HTR-8/SVneo (cell line): ENCODE measurements around the gene PRDM7.

Experiments
- DNase-seq: peaks from one replicate; pipeline ENCODE4 v3.0.0; 2011; ENCODE audit warnings: low spot score, mixed read lengths; ENCODE audit not compliant: insufficient read length
- FAIRE-seq: peaks from 2 replicates; lab custom pipeline; 2011; peaks lifted over from hg19 to GRCh38; lab: Jason Lieb, UNC

Gene PRDM7

DNA sequence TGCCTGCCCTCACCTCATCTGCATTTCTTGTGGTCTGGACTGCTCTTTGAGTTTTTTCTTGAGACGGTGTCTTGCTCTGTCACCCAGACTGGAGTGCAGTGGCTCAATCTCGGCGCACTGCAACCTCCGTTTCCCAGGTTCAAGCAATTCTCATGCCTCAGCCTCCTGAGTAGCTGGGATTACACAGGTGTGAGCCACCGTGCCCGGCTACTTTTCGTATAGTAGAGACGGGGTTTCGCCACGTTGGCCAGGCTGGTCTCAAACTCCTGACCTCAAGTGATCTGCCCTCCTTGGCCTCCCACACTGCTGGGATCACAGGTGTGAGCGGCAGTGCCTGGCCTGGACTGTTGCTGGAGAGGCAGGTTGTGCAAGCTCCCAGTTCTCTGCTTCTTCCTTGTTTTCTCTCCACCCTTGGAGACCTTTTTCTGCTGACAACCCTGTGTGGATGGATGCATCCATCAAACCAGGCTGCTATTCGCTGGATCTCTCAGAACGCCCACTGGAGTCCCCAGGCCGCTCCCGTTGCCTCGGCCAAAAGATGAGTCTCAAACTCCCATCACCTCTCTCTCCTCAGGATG is 35.1 kb downstream of the PRDM7 start:
- DNase-seq (no peak), FAIRE-seq (no peak)

DNA sequence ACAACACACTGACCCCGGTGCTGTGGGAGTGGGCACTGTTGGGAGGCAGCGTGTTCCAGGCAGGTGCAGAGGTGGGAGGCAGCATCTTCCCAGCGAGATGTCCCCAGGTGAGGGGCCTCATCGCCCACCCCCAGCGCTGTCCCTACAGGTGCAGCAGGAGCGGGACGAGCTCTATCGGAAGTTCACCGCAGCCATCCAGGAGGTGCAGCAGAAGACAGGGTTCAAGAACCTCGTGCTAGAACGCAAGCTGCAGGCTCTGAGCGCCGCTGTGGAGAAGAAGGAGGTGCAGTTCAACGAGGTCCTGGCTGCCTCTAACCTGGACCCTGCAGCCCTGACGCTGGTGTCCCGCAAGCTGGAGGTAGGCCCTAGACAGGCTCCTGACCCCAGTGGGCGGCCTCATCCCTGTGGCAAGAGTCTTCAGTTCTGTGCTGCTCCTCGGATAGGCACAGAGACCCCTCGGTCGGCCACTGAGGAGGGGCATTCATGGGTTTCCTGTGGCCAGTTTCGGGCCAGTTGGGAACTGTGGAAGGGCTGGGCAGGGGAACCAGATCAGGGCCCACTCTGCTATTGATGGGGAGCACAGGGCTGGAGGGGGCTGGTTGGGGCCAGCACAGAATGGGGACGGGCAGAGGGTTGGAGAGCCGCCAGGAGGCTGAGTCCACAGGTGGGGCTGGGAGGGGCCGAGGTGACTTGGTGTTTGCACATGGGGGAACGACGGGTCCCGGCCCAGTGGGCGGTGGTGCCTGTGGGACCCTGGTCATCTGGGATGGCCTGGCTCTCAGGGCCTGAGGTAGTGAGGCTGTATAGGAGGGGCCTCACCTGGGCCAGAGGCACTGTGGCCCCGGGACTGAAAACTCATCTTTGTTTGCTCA is 36.7 kb downstream of the PRDM7 start:
- DNase-seq (no peak), FAIRE-seq (no peak)

DNA sequence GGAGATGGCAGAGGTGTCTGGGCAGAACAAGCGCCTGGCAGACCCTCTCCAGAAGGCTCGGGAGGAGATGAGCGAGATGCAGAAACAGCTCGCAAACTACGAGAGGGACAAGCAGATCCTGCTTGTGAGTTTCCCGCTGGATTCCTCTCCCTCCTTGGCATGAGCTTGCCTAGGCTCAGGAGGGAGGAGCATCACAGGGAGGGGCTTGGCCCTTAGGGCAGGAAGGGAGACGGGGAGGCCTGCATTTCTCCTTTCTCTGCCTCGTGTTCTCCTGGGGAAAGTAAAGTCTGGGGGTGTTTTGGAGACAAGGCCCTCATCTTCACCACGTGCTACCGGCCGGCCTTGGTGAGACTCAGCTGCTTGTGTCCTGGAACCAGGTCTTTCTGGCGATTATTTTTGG is 39.9 kb downstream of the PRDM7 start:
- no peak for FAIRE-seq
- no peak for DNase-seq

DNA sequence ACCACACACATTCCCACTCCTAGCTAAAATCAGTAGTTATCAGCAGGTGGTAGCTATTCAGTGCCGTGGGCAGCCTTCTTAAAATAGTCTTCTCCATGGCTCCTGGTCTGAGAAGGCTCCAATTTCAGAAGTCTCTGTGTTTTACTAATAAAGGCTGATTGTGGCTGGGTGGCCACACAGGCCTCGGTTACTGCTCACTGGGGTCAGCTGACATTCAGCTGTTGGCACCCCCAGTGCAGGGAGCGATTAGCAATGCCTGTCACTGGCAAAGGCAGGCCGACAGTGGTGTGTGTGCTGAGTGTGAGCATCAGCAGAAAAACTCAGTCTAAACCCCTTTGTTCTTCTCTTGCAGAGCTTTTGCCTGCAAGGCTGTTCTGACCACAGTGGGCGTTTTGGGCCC is 41.2 kb downstream of the PRDM7 start:
- FAIRE-seq, result no peak
- no peak for DNase-seq

DNA sequence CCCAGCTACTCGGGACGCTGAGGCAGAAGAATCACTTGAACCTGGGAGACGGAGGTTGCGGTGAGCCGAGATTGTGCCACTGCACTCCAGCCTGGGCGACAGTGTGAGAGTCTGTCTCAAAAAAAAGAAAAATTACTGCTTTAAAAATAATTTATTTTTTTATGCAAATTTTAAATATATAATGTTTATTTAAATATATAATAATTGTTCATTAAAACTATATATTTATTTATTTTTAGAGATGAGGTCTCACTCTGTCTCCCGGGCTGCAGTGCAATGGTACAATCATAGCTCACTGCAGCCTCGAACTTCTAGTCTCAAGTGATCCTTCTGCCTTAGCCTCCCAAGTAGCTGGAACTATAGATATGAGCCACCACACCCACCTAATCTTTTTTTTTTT is 42.6 kb downstream of the PRDM7 start:
- DNase-seq (no peak), FAIRE-seq (no peak)

DNA sequence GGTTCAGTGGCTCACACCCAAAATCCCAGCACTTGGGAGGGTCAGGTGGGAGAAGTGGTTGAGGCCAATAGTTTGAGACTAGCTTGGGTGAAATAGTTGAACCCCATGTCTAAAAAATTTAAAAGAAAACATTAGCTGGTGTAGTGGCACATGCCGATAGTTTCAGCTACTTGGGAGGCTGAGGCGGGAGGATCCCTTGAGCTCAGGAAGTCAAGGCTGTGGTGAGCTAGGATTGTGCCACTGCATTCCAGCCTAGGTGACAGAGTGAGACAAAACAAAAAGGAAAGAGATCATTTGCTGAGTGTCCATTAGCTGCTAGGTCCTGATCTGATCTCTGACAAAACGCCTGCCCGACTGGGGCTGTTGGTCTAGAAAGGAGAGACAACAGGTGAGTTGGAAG is 43.7 kb downstream of the PRDM7 start:
- FAIRE-seq, result no peak
- DNase-seq, result no peak

DNA sequence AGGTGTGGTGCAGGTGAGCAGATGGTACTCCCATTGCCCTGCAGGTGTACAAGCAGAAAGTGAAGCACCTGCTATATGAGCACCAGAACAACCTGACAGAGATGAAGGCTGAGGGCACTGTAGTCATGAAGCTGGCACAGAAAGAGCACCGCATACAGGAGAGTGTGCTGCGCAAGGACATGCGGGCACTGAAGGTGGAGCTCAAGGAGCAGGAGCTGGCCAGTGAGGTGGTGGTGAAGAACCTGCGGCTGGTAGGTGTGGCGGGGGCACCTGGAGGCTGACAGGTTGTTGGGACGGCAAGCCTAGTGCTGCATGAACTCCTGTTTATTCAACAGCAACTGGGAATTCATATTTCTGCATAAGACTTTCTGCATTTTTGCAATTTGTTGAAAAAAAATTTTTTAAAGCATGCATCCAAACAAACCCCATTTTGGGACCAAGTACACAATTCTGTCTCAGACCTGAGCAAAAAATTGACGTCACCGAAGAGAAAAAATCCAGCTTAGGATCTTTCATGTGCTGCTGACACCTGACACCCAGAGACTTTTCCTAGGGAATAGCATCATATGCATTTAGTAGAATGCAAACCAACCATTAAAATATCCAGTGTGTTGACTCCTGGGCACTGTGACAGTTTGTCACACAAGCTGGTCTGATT is 44.3 kb downstream of the PRDM7 start:
- DNase-seq (no peak), FAIRE-seq (no peak)

DNA sequence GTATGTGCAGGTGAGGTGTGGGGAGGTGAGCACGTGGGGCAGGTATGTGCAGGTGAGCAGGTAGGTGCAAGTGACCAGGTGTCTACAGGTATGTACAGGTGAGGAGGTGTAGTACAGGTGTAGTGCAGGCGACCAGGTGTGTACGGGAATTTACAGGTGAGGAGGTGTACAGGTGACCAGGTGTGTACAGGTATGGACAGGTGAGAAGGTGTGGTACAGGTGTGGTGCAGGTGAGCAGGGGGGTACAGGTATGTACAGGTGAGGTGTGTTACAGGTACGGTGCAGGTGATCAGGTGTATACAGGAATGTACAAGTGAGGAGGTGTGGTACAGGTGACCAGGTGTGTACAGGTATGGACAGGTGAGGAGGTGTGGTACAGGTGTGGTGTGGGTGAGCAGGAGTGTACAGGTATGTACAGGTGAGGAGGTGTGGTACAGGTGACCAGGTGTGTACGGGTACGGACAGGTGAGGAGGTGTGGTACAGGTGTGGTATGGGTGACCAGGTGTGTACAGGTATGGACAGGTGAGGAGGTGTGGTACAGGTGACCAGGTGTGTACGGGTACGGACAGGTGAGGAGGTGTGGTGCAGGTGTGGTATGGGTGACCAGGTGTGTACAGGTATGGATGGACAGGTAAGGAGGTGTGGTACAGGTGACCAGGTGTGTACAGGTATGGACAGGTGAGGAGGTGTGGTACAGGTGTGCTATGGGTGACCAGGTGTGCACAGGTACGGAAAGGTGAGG is 45.0 kb downstream of the PRDM7 start:
- FAIRE-seq, result peak; percentile 95
- no peak for DNase-seq

DNA sequence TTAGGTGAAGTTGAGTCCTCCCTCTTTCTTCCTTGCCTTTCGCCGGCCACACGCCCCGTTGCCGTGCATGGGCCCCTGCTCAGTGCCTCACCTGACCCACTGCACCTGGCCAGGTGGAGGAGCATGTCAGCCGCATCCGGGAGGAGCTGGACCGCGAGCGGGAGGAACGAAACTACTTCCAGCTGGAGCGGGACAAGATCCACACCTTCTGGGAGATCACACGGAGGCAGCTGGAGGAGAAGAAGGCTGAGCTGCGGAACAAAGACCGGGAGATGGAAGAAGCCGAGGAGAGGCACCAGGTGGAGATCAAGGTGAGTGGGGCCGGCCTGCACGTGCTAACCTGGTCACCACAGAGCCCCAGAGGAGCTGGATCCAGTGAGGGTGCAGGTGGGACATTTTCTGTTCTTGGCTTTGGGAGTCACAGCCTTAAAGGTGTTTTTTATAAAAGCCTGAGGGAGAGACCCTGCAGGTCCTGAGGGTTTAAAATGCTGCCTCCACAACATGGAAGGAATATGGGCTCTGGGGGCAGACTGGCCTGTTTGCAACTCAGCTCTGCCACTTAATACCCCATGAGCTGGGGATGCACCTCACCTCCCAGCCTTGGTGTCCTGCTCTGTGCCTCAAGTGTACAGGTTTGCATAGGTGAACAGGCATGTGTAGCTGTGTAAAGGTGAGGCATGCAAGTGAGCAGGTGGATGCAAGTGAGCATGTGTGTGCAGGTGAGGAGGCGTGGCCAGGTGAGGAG is 45.8 kb downstream of the PRDM7 start:
- no peak for FAIRE-seq

DNA sequence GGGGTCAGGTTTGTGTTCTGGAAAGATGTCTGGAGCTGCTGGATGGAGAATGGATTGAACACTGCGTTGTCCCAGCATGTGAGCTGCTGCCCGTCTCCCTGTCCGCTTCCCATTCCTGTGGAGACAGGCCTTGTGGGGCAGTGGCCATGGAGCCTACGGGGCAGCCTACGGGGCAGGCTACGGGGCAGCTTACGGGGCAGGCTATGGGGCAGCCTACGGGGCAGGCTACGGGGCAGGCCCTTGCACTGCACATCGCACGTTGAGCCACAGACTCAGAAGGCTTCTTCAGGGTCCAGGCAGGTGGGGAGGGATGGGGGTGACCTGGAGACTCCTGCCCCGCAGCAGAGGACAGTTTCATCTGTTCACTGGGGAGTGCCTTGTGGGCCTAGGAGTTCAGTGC is 48.1 kb downstream of the PRDM7 start:
- FAIRE-seq (no peak), DNase-seq (no peak)

More for the DNA sequence above, 45.8 kb downstream of the PRDM7 start:
- no peak for DNase-seq

DNA sequence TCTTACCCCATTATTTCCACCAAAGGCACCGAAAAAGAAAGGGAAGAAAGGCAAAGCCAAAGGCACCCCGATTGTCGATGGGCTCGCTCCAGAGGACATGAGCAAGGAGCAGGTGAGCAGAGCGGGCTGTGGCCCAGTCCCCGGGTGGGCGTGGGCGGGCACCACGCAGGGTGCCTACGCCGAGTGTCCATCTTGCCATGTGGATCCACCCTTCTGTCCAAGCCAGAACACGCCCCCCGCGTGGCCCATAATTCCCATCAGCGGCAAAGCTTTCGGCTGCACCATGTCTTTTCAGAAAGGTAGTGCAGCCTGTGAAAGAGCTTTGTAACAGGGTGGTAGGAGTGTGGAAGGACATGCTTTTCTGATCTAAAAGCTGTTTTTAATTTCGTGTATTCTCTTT is 49.5 kb downstream of the PRDM7 start:
- FAIRE-seq (no peak), DNase-seq (no peak)

DNA sequence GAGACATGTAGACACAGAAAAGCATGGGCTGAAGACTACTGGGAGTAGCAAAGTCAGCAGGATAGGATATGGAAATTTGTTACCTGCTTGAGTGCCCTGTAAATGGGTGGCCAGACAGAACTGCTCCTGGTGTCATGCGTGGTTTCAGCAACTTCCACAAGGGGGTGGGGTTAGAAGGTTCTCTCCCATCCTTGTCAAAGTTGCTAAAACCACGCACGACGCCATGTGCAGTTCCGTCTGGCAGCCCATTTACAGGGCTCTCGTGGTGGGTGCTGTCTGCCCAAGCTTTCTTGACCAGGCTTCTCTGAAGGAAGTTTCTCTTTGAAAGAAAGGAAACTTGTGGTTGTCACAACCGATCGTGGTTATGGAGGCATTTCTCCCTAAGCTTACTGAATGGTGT is 51.0 kb downstream of the PRDM7 start:
- no peak for FAIRE-seq
- DNase-seq, result no peak

DNA sequence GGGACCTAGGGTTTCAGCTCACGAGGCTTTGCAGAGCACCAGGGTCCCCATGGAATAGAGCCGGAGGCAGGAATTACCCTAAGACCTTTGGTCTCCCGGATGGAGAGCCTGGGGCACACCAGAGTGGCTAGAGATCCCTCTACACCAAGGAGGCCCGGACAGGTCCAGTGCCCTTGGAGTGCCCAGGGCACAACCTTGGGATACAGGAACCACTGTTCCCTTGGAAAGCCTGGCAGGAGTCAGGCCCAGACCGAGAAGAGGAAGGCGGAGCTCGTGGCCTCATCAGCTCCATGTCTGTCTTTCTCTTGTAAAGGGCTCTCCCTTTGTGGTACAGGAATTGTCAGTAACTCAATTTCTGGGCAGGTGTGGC is 54.1 kb downstream of the PRDM7 start:
- FAIRE-seq, result no peak
- DNase-seq, result no peak

DNA sequence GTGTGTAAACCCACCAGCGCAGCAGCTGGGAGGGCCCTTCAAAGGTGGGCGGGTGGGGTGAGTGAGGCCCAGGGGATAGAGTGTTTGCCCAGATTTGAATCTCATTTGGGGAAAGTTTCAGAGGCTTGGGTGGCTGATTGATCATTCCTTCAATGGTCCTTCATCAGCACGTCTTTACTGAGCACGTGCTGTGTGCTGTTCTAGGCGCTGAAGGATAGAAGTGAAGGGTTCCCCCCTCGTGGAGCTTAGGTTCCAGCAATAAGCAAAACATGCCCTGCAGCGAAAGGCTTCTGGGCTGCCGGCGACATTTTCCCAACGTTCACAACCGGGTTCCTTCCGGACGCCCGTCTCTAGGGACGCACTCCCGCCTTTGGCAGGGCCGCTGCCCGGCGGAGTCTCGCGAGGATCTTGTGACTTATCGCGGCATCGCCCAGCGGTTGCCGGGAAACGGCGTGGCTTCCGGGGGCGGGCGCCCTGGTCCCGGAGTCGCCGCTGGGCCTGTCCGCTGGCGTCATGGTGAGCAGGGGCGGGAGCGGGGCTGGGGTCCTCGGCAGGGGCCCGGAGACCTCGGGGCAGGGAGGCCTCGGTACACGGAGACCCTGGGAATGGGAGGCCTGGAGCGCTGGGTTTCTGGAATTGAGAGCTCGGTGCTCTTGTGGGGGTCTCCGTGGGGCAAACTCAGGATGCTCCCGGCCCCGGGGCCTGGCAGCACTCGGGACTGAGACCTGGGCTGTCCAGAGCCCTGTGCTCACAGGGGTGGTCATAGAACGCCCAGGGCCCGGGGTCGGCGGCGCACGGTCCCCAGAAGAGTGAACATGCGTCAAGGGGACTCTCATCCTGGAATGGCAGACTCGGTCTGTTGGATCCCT is 54.7 kb downstream of the PRDM7 start:
- FAIRE-seq (no peak), DNase-seq (peak; percentile 94)

DNA sequence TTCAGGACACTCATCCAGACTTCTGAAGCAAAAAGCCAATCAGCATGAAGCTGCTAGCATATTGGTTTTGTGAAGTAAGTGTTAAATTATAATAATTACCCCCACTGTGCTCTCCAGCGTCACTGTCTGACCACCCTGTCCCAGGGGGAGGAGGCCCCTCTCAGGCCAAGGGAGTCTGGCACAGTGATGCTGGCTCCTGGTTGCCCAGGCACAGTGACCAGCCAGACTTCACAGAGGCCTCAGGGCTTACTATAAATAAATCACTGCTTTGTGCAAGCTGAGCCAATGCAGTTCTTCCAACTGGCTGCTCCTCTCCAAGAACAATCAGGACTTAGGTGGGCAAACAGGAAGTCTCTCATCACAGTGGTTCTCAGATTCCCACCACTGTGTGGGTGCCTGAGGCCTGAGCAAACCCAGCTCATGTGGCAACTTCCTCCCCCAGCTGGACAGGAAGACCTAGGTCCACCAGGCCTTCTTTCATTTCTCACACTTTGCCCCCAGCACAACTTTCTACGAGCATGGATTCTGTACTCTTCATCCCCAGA is 56.2 kb downstream of the PRDM7 start:
- FAIRE-seq (peak; percentile 13), DNase-seq (peak; percentile 37)

DNA sequence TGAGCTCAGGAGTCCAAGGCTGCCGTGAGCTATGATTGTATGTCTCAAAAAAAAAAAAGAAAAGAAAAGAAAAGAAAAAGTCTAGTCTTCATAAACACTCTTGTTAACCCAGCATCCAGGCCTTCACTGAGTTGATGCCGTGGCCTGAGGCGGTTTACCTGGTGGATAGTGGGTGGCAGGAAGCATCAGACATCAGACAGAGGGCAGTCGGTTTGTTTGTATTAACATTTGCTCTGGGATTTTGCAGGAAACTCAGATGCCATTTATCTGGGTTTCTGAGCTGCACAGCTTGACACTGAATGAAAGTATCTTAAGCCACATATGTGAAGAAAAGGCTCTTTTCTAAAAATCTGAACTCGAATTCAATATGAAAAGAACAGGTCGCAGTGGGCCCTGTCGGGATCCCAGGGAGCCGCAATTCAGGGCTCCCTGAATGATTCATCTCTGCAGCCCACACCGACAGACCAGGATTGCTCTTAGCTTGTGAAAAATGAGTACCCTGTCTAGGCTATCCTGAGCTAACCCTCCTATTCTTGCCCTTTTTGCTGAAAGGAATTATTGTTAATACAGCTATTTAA is 56.8 kb downstream of the PRDM7 start:
- DNase-seq (no peak), FAIRE-seq (no peak)

DNA sequence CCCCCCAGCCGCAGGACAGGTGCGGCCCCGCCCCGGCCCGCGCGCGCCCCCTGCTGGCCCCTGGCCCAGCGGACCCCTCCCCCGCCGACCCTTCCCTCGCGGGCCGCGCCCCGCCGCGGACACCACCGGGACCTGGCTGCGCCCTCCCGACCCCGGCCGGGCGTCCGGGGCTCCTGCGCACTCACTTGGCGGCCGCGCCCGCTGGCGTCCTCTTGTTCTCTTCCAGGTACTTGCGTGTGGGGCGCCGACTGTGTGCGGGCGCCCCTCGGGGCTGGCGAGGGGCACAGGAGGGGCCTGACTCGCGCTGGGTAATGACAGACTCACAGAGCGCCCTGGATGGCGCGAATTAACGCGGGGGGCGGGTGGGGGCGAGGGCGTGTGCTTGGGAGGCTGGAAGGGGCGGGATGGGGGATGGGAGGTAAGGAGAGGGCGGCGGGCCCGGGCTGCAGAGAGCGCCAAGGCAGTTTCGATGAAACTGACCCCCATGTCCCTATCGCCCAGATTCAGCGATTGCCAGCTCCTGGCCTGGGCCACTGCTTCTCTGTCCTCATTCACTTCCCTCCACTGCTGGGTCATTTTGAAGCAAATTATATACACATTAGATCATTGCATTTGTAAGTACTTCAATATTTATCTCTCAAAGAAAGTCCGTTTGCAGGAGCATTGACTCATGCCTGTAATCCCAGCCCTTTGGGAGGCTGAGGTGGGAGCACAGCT is 57.4 kb downstream of the PRDM7 start:
- DNase-seq, result peak; percentile 59
- no peak for FAIRE-seq
